K562 (cell line): ENCODE measurements around the gene AP3B2. TPM values are rescaled to one million over a fixed set of nuclear protein-coding genes. Genes with fewer than 3 reads are reported as not detected.
A peak's percentile ranks its signal among the peaks of the same experiment; 100 is the strongest.

Experiments used
- LCOR ChIP-seq: sonication (generic); formaldehyde crosslinking; IDR thresholded peaks from 2 replicates; pipeline ENCODE4 v1.8.0; 2022; ENCODE audit warnings: mild to moderate bottlenecking, missing genetic modification reagents
- PHF8 ChIP-seq: fragments of 200-600 bp; sonication (generic); IDR thresholded peaks from 2 replicates; pipeline ENCODE4 v1.6.1; 2012; ENCODE audit warnings: mixed run types, mild to moderate bottlenecking, inconsistent platforms, low read length, moderate library complexity, borderline replicate concordance
- TOE1 ChIP-seq, 2 experiments: fragments of 450-650 bp in 1 of 2; sonication (generic) in 1 of 2; formaldehyde crosslinking in 1 of 2; IDR thresholded peaks; 2 replicates each; pipeline versions ENCODE4 v1.7.1 to v1.8.0; 2016 to 2022; ENCODE audit warnings: borderline replicate concordance in 2 of 2, mild to moderate bottlenecking in 2 of 2, antibody characterized with exemption in 1 of 2, inconsistent platforms in 1 of 2, low read depth in 1 of 2, missing genetic modification reagents in 1 of 2, moderate library complexity in 1 of 2
- U2AF2 ChIP-seq: fragments of 200-400 bp; formaldehyde crosslinking; optimal IDR thresholded peaks from 2 replicates; pipeline ENCODE3; 2017; ENCODE audit warnings: low read depth, mild to moderate bottlenecking, low read length
- polyA plus RNA-seq, 8 experiments: library from polyadenylated mRNA; depleted of rRNA in 4 of 8; stranded (reverse) in 5 of 8; unstranded in 3 of 8; fragments of >200 nt; fragmentation: Nextera tagmentation in 2 of 8; fragmentation: Illumina TruSeq in 1 of 8; extraction: Ambion mirVana in 2 of 8; extraction: Trizol in 1 of 8; gene quantifications; 2 replicates each; pipeline versions ENCODE4 v1.2.1 to v1.2.3, GENCODE V29; 2011 to 2014; ENCODE audit warnings: inconsistent platforms in 1 of 8, missing spikeins in 1 of 8
- total RNA-seq, 7 experiments: library from RNA; depleted of rRNA in 6 of 7; stranded (reverse); fragments of >200 nt in 6 of 7; fragmentation: Illumina TruSeq in 2 of 7; extraction: Trizol in 2 of 7; gene quantifications; 2 replicates each; pipeline versions ENCODE4 v1.2.1 to v1.2.3, GENCODE V29; 2011 to 2021; ENCODE audit warnings: low replicate concordance in 1 of 7
- TF ChIP-seq, protein P1 (sequence below): fragments of 450-650 bp; IDR thresholded peaks from 2 replicates; pipeline ENCODE4 v1.6.1; 2016; ENCODE audit warnings: low read depth
- TF ChIP-seq, protein P2 (sequence below): IDR thresholded peaks from 3 replicates; pipeline ENCODE4 v1.6.1; 2011; ENCODE audit warnings: borderline replicate concordance, mild to moderate bottlenecking; ENCODE audit not compliant: insufficient read length, insufficient read depth
- TF ChIP-seq, protein P3 (sequence below): fragments of 450-650 bp; formaldehyde crosslinking; IDR thresholded peaks from 2 replicates; pipeline ENCODE4 v1.4.0; 2020; ENCODE audit warnings: mild to moderate bottlenecking, mixed read lengths
- TF ChIP-seq, protein P4 (sequence below): fragments of 450-650 bp; IDR thresholded peaks from 2 replicates; pipeline ENCODE4 v1.6.1; 2016; ENCODE audit warnings: missing biosample characterization, missing genetic modification characterization
- TF ChIP-seq, protein P5 (sequence below): sonication (generic); formaldehyde crosslinking; IDR thresholded peaks from 2 replicates; pipeline ENCODE4 v1.8.0; 2022; ENCODE audit warnings: missing genetic modification reagents, mild to moderate bottlenecking, borderline replicate concordance
- TF ChIP-seq, protein P6 (sequence below): fragments of 450-650 bp; IDR thresholded peaks from 2 replicates; pipeline ENCODE4 v1.6.1; 2016; ENCODE audit warnings: low read depth, mild to moderate bottlenecking, moderate library complexity
- TF ChIP-seq, protein P7 (sequence below): sonication (generic); formaldehyde crosslinking; IDR thresholded peaks from 2 replicates; pipeline ENCODE4 v1.8.0; 2022; ENCODE audit warnings: mild to moderate bottlenecking, missing genetic modification reagents

Gene AP3B2
- total and polyA plus RNA-seq, 9 of the 15 experiments (the other 6 are each of a cell fraction or from before 2014, with no cell fraction given): 0.03 to 0.15 (median 0.10) TPM; not detected in 2

DNA sequence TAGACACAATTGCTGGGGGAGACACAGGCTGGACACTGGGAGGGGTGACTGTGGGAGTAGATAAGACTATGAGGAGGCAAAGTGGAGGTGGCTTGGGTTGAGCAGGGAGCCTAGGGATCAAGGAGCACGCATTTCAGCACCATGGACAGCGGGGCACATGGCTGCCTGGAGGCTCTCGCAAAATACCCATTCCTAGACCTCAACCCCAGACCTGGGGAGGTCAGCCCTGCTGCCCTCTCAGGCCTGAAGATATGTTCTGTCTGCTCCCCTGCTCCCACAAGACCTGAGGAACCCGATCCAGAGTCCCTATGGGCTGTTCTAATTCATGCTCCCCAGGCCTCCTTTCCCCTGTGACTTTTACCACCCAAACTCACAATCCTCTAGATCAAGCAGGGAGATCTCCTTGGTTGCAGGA is 46.5 kb downstream of the AP3B2 start (continued):
- TF ChIP-seq, protein P1, sequence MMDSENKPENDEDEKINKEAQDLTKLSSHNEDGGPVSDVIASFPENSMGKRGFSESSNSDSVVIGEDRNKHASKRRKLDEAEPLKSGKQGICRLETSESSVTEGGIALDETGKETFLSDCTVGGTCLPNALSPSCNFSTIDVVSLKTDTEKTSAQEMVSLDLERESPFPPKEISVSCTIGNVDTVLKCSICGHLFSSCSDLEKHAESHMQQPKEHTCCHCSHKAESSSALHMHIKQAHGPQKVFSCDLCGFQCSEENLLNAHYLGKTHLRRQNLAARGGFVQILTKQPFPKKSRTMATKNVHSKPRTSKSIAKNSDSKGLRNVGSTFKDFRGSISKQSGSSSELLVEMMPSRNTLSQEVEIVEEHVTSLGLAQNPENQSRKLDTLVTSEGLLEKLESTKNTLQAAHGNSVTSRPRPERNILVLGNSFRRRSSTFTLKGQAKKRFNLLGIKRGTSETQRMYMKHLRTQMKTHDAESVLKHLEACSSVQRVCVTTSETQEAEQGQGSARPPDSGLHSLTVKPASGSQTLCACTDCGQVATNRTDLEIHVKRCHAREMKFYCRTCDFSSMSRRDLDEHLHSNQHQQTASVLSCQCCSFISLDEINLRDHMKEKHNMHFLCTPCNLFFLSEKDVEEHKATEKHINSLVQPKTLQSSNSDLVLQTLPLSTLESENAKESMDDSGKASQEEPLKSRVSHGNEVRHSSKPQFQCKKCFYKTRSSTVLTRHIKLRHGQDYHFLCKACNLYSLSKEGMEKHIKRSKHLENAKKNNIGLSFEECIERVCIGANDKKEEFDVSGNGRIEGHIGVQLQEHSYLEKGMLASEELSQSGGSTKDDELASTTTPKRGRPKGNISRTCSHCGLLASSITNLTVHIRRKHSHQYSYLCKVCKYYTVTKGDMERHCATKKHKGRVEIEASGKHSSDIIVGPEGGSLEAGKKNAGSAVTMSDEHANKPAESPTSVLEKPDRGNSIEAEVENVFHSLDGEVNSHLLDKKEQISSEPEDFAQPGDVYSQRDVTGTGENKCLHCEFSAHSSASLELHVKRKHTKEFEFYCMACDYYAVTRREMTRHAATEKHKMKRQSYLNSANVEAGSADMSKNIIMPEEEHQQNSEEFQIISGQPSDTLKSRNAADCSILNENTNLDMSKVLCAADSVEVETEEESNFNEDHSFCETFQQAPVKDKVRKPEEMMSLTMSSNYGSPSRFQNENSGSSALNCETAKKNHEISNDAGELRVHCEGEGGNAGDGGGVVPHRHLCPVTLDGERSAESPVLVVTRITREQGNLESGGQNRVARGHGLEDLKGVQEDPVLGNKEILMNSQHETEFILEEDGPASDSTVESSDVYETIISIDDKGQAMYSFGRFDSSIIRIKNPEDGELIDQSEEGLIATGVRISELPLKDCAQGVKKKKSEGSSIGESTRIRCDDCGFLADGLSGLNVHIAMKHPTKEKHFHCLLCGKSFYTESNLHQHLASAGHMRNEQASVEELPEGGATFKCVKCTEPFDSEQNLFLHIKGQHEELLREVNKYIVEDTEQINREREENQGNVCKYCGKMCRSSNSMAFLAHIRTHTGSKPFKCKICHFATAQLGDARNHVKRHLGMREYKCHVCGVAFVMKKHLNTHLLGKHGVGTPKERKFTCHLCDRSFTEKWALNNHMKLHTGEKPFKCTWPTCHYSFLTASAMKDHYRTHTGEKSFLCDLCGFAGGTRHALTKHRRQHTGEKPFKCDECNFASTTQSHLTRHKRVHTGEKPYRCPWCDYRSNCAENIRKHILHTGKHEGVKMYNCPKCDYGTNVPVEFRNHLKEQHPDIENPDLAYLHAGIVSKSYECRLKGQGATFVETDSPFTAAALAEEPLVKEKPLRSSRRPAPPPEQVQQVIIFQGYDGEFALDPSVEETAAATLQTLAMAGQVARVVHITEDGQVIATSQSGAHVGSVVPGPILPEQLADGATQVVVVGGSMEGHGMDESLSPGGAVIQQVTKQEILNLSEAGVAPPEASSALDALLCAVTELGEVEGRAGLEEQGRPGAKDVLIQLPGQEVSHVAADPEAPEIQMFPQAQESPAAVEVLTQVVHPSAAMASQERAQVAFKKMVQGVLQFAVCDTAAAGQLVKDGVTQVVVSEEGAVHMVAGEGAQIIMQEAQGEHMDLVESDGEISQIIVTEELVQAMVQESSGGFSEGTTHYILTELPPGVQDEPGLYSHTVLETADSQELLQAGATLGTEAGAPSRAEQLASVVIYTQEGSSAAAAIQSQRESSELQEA: no peak
- TF ChIP-seq LCOR (CRISPR knock-in tag) (peak; percentile 79), TOE1 (IDR thresholded peaks at IDR 0.05; ENCODE audit: borderline replicate concordance) (no peak), TOE1 (CRISPR knock-in tag; IDR thresholded peaks at IDR 0.05; ENCODE audit: borderline replicate concordance, low read depth) (peak; percentile 88), U2AF2 (no peak), PHF8 (no peak)
- TF ChIP-seq, protein P2, sequence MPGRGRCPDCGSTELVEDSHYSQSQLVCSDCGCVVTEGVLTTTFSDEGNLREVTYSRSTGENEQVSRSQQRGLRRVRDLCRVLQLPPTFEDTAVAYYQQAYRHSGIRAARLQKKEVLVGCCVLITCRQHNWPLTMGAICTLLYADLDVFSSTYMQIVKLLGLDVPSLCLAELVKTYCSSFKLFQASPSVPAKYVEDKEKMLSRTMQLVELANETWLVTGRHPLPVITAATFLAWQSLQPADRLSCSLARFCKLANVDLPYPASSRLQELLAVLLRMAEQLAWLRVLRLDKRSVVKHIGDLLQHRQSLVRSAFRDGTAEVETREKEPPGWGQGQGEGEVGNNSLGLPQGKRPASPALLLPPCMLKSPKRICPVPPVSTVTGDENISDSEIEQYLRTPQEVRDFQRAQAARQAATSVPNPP: no peak
- TF ChIP-seq, protein P3, sequence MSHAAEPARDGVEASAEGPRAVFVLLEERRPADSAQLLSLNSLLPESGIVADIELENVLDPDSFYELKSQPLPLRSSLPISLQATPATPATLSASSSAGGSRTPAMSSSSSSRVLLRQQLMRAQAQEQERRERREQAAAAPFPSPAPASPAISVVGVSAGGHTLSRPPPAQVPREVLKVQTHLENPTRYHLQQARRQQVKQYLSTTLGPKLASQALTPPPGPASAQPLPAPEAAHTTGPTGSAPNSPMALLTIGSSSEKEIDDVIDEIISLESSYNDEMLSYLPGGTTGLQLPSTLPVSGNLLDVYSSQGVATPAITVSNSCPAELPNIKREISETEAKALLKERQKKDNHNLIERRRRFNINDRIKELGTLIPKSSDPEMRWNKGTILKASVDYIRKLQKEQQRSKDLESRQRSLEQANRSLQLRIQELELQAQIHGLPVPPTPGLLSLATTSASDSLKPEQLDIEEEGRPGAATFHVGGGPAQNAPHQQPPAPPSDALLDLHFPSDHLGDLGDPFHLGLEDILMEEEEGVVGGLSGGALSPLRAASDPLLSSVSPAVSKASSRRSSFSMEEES: no peak
- TF ChIP-seq, protein P4, sequence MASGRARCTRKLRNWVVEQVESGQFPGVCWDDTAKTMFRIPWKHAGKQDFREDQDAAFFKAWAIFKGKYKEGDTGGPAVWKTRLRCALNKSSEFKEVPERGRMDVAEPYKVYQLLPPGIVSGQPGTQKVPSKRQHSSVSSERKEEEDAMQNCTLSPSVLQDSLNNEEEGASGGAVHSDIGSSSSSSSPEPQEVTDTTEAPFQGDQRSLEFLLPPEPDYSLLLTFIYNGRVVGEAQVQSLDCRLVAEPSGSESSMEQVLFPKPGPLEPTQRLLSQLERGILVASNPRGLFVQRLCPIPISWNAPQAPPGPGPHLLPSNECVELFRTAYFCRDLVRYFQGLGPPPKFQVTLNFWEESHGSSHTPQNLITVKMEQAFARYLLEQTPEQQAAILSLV (tag): no peak
- TF ChIP-seq, protein P5, sequence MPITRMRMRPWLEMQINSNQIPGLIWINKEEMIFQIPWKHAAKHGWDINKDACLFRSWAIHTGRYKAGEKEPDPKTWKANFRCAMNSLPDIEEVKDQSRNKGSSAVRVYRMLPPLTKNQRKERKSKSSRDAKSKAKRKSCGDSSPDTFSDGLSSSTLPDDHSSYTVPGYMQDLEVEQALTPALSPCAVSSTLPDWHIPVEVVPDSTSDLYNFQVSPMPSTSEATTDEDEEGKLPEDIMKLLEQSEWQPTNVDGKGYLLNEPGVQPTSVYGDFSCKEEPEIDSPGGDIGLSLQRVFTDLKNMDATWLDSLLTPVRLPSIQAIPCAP (CRISPR knock-in tag): peak; percentile 70; the same call in 1 of the 2 replicates
- TF ChIP-seq, protein P6, sequence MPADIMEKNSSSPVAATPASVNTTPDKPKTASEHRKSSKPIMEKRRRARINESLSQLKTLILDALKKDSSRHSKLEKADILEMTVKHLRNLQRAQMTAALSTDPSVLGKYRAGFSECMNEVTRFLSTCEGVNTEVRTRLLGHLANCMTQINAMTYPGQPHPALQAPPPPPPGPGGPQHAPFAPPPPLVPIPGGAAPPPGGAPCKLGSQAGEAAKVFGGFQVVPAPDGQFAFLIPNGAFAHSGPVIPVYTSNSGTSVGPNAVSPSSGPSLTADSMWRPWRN: no peak
- TF ChIP-seq, protein P7, sequence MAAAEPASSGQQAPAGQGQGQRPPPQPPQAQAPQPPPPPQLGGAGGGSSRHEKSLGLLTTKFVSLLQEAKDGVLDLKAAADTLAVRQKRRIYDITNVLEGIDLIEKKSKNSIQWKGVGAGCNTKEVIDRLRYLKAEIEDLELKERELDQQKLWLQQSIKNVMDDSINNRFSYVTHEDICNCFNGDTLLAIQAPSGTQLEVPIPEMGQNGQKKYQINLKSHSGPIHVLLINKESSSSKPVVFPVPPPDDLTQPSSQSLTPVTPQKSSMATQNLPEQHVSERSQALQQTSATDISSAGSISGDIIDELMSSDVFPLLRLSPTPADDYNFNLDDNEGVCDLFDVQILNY (CRISPR knock-in tag): peak; percentile 95
